Retinal pigment epithelial cell (primary cell): ENCODE data around the gene OVAAL.
"Not testable (repeated sequence)": the region's sequence is repeated elsewhere in the genome, so short reads cannot be mapped to it uniquely, and the experiment has no call there.

Experiments used
- DNase-seq: peaks from one replicate; pipeline ENCODE4 v3.0.0-alpha.2; 2010; ENCODE audit warnings: low read depth
- H3K4me3 ChIP-seq: 2 replicates; pipeline ENCODE4 v1.5.1; 2011; ENCODE audit warnings: mild to moderate bottlenecking, low read length, control low read depth, moderate library complexity
- CTCF ChIP-seq: conservative IDR thresholded peaks from 2 replicates; pipeline ENCODE4 v1.5.1; 2011; ENCODE audit warnings: low read depth, low read length, control low read depth, inconsistent platforms

Gene OVAAL

DNA sequence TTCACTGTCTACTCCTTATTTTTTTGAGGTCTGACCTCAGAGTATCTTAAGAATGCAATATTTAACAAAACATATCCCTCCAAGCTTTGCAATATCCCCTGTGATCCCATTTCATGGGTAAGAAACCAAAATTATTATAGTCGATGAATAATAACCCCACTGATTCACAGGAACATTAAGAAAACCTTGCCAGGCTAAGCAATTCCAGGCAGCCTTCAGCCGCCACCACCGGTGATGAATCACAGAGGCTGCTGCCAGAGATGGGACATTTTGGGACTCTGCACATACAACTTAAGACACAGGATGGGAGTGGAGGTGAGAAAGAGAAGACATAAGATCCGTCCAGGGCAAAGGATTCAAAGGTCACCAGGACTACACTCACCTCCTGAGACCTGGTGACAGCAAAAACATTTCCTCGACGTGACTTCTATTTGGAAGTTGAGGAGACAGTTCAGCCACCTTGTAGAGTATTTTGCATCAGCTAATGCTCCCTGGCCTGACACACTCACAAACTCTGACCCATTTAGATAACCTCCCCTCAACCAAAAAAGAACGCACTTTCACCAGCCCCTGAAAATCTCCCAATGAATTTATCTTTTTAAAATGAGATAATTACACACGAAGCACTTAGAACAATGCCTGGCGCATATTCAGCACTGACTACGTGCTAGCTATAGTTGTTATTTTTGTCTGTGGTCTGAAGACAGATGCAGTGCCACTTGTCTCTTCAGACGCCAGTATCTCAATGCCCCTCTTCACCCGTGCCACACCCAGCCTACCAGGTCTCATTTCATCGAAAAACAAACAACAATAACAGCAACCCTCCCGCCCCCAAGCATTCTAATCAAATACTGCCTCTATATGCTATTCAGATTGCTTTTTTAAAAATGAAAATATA is 17.8 kb upstream of the OVAAL start:
- no peak for TF ChIP-seq CTCF
- no peak for DNase-seq
- no peak overlapping the region for H3K4me3 ChIP-seq

DNA sequence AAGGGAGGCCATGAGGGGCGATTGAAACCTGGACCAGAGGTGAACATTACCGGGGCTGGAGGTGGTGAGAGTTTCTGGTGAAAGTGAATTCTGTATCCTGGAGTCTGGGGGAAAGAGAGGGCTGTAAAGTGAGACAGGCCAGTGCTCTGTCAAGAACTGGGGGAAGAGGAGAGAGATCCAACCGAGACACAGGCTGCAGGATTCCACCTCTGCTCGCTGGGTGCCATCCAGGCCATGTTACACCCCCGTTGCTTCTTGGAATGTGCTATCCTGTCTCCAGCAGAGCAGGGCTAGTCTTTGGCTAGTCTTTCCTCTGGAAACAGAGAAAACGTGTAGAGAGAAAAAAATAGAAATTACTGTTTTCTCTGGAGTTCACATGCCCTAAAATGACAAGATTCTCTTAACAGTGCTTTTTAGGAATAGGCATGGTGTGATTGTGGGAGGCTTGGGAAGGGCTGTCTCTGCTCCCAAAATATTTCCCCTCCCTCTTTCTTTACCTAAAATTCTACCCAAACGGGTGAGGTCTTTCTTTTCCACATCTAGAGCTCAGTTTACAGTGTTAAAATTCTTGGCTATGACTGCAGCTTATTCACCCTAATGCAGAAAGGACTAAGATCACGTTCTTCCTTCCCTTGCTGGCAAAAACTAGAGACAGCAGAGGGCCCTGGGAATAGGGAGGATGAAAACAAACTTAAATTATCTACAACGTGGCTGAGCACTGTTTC is 16.5 kb upstream of the OVAAL start:
- TF ChIP-seq CTCF, result no peak
- DNase-seq, result no peak
- no peak overlapping the region for H3K4me3 ChIP-seq

DNA sequence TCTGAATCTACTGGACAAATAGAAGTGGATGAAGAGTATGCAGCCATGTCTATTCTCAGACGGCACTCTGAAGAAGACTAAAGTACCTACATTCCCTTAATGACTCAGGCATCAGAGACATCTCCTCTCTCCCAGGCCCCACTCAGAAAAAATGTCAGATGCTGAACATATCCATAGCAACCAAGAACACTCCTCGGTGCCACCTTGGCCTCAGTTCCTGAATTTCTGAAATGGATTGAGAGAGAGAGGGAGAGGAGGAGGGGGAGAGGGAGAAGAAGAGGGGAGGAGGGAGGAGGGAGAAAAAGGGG is 16.0 kb upstream of the OVAAL start:
- H3K4me3 ChIP-seq, result no peak overlapping the region
- DNase-seq, result no peak
- TF ChIP-seq CTCF, result no peak

GRCh38 chr1:180544050-180544449 is 14.7 kb upstream of the OVAAL start:
- TF ChIP-seq CTCF, result no peak
- DNase-seq, result no peak

DNA sequence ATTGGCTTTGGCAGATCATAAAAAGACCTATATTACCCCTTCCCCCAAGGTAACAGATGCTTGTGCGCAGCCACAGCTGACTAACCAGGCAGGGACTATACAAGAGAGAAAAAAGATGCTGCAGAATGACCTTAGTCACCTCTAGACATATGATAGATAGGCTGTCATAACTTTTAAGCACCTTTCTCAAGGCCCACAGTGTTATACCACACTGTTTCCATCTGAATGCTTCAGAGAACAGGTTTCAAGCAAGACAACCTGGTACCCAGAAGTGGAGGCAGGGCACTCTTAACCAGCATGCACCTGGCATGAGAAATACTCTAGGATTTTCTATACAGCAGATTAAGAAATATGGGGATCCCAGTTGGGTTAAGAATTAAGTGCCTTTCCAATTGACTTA is 12.8 kb upstream of the OVAAL start:
- DNase-seq, result no peak
- TF ChIP-seq CTCF, result no peak
- H3K4me3 ChIP-seq, result no peak overlapping the region

More at GRCh38 chr1:180544050-180544449, 14.7 kb upstream of the OVAAL start:
- no peak overlapping the region for H3K4me3 ChIP-seq

- no peak for TF ChIP-seq CTCF
Observed at GRCh38 chr1:180548686-180549317, 10.0 kb upstream of the OVAAL start.

GRCh38 chr1:180549770-180550169 is 9.0 kb upstream of the OVAAL start:
- not testable (repeated sequence) for DNase-seq, H3K4me3 ChIP-seq

More at GRCh38 chr1:180548686-180549317, 10.0 kb upstream of the OVAAL start:
- peak; percentile 48 for DNase-seq
- H3K4me3 ChIP-seq, result no peak overlapping the region
